BE2C (cell line): ENCODE data around the gene TUBB.
A peak's percentile ranks its signal among the peaks of the same experiment; 100 is the strongest.

ENCODE experiments used
- DNase-seq: peaks from one replicate; pipeline ENCODE4 v3.0.0-alpha.2; 2020
- H3K27me3 ChIP-seq: fragments of 250-450 bp; sonication (Bioruptor Pico); 2 replicates; pipeline ENCODE4 v1.5.1; 2020; ENCODE audit warnings: mild to moderate bottlenecking
- H3K36me3 ChIP-seq: fragments of 250-450 bp; sonication (Bioruptor Pico); 2 replicates; pipeline ENCODE4 v1.5.1; 2020; ENCODE audit warnings: mild to moderate bottlenecking
- H3K4me1 ChIP-seq: fragments of 250-450 bp; sonication (Bioruptor Pico); 2 replicates; pipeline ENCODE4 v1.5.1; 2020
- H3K4me3 ChIP-seq: 2 replicates; pipeline ENCODE4 v1.5.1; 2011; ENCODE audit warnings: low read depth, low read length
- H3K9me3 ChIP-seq: fragments of 250-450 bp; sonication (Bioruptor Pico); 2 replicates; pipeline ENCODE4 v1.5.1; 2020
- CTCF ChIP-seq: IDR thresholded peaks from 2 replicates; pipeline ENCODE4 v1.5.1; 2012; ENCODE audit warnings: mild to moderate bottlenecking, low read depth, low read length

The TUBB gene

GRCh38 chr6:30707281-30707850, 12.8 kb upstream of the TUBB start:
- no peak for TF ChIP-seq CTCF
- H3K9me3 ChIP-seq: no peaks in the 10 kb centered on the region
- H3K36me3 ChIP-seq: peaks cover 45% of the 10 kb centered on the region
- H3K4me1 ChIP-seq: no peaks in the 10 kb centered on the region
- no peak overlapping the region for H3K4me3 ChIP-seq
- no peaks in the 10 kb centered on the region for H3K27me3 ChIP-seq
- DNase-seq: no peak

- no peaks in the 10 kb centered on the region for H3K27me3 ChIP-seq
- TF ChIP-seq CTCF: no peak
- no peaks in the 10 kb centered on the region for H3K9me3 ChIP-seq
- no peak overlapping the region for H3K4me3 ChIP-seq
- H3K36me3 ChIP-seq: peaks cover 57% of the 10 kb centered on the region
- no peak for DNase-seq
- H3K4me1 ChIP-seq: no peaks in the 10 kb centered on the region
Measured at GRCh38 chr6:30709101-30709868, 10.9 kb upstream of the TUBB start.

DNA sequence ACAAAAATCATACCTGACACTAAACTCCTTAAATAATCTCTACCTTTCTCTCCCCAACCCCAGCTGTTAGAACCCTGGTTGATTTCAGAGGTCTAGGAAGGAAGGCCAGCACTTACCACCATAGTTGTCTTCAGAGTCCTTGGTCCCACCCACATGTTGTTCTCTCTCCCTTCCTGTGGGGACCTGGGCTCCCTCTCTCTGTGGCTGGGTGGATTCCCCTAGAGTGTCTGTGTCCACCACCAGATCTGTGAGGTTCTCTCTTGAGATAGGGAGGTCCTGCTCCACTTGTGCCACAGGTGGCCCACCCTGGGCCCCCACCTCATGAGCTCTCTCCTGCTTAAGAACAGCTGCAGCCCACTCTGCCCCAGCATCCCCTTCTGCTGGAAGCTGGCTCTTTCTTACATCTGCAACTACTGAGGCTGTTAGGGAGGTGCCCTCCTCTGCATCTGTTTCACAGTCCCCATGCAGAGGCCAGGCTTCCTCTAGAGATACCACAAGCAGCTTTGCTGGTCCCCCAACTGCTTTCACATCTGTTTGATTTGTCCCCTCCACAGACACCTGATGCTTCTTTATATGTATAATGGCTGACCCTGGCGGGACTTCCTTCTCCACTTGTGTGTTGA, 8.3 kb upstream of the TUBB start:
- Histone ChIP-seq H3K9me3 (no peaks in the 10 kb centered on the region), H3K36me3 (peaks cover 57% of the 10 kb centered on the region), H3K27me3 (no peaks in the 10 kb centered on the region), H3K4me1 (no peaks in the 10 kb centered on the region), H3K4me3 (no peak overlapping the region)
- no peak for TF ChIP-seq CTCF
- no peak for DNase-seq

GRCh38 chr6:30712441-30712945, 7.7 kb upstream of the TUBB start:
- DNase-seq: no peak
- no peak overlapping the region for H3K4me3 ChIP-seq
- H3K27me3 ChIP-seq: no peaks in the 10 kb centered on the region
- peaks cover 57% of the 10 kb centered on the region for H3K36me3 ChIP-seq
- no peak for TF ChIP-seq CTCF
- no peaks in the 10 kb centered on the region for H3K4me1 ChIP-seq
- H3K9me3 ChIP-seq: no peaks in the 10 kb centered on the region

DNA sequence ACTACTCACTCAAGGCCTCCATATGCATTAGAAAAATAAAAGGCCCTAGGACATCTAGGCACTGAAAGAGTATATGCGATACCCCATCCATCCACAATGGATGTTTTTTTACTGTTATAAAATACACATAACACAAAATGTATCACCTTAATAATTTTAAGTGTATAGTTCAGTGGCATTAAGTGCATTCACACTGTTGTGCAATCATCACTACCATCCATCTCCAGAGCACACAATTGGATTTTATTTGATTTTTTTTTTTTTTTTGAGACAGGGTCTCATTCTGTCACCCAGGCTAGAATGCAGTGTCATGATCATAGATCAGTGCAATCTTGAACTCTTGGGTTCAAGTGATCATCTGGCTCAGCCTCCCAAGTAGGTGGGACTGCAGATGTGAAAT, 5.9 kb upstream of the TUBB start:
- no peak overlapping the region for H3K4me3 ChIP-seq
- H3K9me3 ChIP-seq: no peaks in the 10 kb centered on the region
- no peaks in the 10 kb centered on the region; the same call in 1 of the 2 replicates for H3K4me1 ChIP-seq
- no peak for TF ChIP-seq CTCF
- no peak for DNase-seq
- no peaks in the 10 kb centered on the region for H3K27me3 ChIP-seq
- peaks cover 45% of the 10 kb centered on the region for H3K36me3 ChIP-seq

GRCh38 chr6:30716879-30717128, 3.3 kb upstream of the TUBB start:
- Histone ChIP-seq H3K36me3 (peaks cover 34% of the 10 kb centered on the region), H3K4me1 (no peaks in the 10 kb centered on the region; the same call in 1 of the 2 replicates), H3K27me3 (peaks cover 3% of the 10 kb centered on the region), H3K4me3 (peak overlapping the region; percentile 70), H3K9me3 (no peaks in the 10 kb centered on the region)
- no peak for TF ChIP-seq CTCF
- no peak for DNase-seq
